BJ (cell line): ENCODE results near the gene GTF2A1. TPM values are rescaled to one million over a fixed set of nuclear protein-coding genes. Genes with fewer than 3 reads are reported as not detected.

Experiments
- CTCF ChIA-PET: fragments of 350-600 bp; formaldehyde crosslinking; extraction: SDS; loops from one replicate; lab custom pipeline; 2021; ENCODE audit warnings: antibody characterized with exemption, inconsistent platforms; lab: Yijun Ruan, JAX
- POLR2A ChIA-PET: fragments of 300-600 bp; sonication (Branson Sonifier 250); formaldehyde crosslinking; extraction: SDS; loops from one replicate; lab custom pipeline; 2021; ENCODE audit warnings: antibody characterized with exemption; lab: Charles Lee
- DNase-seq: peaks from one replicate; pipeline ENCODE4 v3.0.0-alpha.2; 2011; ENCODE audit warnings: low read depth
- H3K27me3 ChIP-seq: 2 replicates; pipeline ENCODE4 v1.6.0; 2011; ENCODE audit warnings: low read length; ENCODE audit not compliant: control insufficient read depth, insufficient read depth
- H3K36me3 ChIP-seq: 2 replicates; pipeline ENCODE4 v1.5.1; 2011; ENCODE audit warnings: low read length; ENCODE audit not compliant: control insufficient read depth, insufficient read depth
- H3K4me3 ChIP-seq: 2 replicates; pipeline ENCODE4 v1.5.1; 2011; ENCODE audit warnings: low read depth, mild to moderate bottlenecking, control low read depth, low read length
- CTCF ChIP-seq: IDR thresholded peaks from 2 replicates; pipeline ENCODE4 v1.5.1; 2011; ENCODE audit warnings: low read depth, mild to moderate bottlenecking, control low read depth, inconsistent platforms, low read length, moderate library complexity; ENCODE audit not compliant: insufficient read depth
- polyA plus RNA-seq: library from polyadenylated mRNA; depleted of rRNA; stranded (reverse); fragments of >200 nt; gene quantifications from 2 replicates; pipeline ENCODE4 v1.2.3, GENCODE V29; 2011

Gene GTF2A1
- polyA plus RNA-seq, 1 experiment = 25.7 TPM

- no peak overlapping the region for H3K4me3 ChIP-seq
- no peaks in the 10 kb centered on the region for H3K27me3 ChIP-seq
- no peaks in the 10 kb centered on the region for H3K36me3 ChIP-seq
- TF ChIP-seq CTCF = no peak
- CTCF ChIA-PET = no interaction called here
- no peak for DNase-seq
- POLR2A ChIA-PET = no interaction called here
Observed at GRCh38 chr14:81143793-81144192, 77.0 kb downstream of the GTF2A1 start.

GRCh38 chr14:81141426-81141825, 79.3 kb downstream of the GTF2A1 start:
- POLR2A ChIA-PET = no interaction called here
- DNase-seq = no peak
- Histone ChIP-seq H3K36me3 (no peaks in the 10 kb centered on the region), H3K4me3 (no peak overlapping the region), H3K27me3 (no peaks in the 10 kb centered on the region)
- CTCF ChIA-PET = interaction anchor here (0.6 kb wide), 1 partner anchor 57 kb away, joined by 4 read pairs; no protein-coding TSS in a partner anchor
- no peak for TF ChIP-seq CTCF

GRCh38 chr14:81138429-81138828, 82.3 kb downstream of the GTF2A1 start:
- Histone ChIP-seq H3K4me3 (no peak overlapping the region), H3K36me3 (no peaks in the 10 kb centered on the region), H3K27me3 (no peaks in the 10 kb centered on the region)
- CTCF ChIA-PET = no interaction called here
- POLR2A ChIA-PET = no interaction called here
- DNase-seq = no peak
- TF ChIP-seq CTCF = no peak

GRCh38 chr14:81137316-81137715, 83.4 kb downstream of the GTF2A1 start:
- CTCF ChIA-PET = interaction anchor here (1.6 kb wide), 1 partner anchor 12 kb away, joined by 3 read pairs; no protein-coding TSS in a partner anchor
- DNase-seq = peak; percentile 12
- H3K27me3 ChIP-seq = no peaks in the 10 kb centered on the region
- POLR2A ChIA-PET = no interaction called here
- H3K36me3 ChIP-seq = no peaks in the 10 kb centered on the region
- no peak overlapping the region for H3K4me3 ChIP-seq
- no peak for TF ChIP-seq CTCF

GRCh38 chr14:81133400-81133799, 87.4 kb downstream of the GTF2A1 start:
- Histone ChIP-seq H3K4me3 (no peak overlapping the region), H3K36me3 (no peaks in the 10 kb centered on the region), H3K27me3 (no peaks in the 10 kb centered on the region)
- TF ChIP-seq CTCF = no peak
- CTCF ChIA-PET = no interaction called here
- POLR2A ChIA-PET = no interaction called here
- no peak for DNase-seq
